Liver (tissue), 9 donors: ENCODE data around the gene CS. TPM values are rescaled to one million over a fixed set of nuclear protein-coding genes. Genes with fewer than 3 reads are reported as not detected.
"Not testable (repeated sequence)": the region's sequence is repeated elsewhere in the genome, so short reads cannot be mapped to it uniquely, and the experiment has no call there.

Experiments
- DNase-seq: peaks from one replicate; pipeline ENCODE4 v3.0.0-alpha.2; 2017; ENCODE audit warnings: low spot score
- H3K27ac ChIP-seq, 2 donors: one replicate each; pipeline ENCODE4 v1.7.0; 2013; ENCODE audit warnings: inconsistent platforms in 2 of 2, low read length in 2 of 2, control low read depth in 1 of 2, low read depth in 1 of 2, mild to moderate bottlenecking in 1 of 2
- H3K27me3 ChIP-seq, 4 donors: one replicate each; pipeline versions ENCODE4 v1.6.1 to v1.7.0; 2013; ENCODE audit warnings: low read length in 3 of 4, inconsistent platforms in 1 of 4, mild to moderate bottlenecking in 1 of 4, moderate library complexity in 1 of 4; ENCODE audit not compliant: control insufficient read depth in 4 of 4, insufficient read depth in 4 of 4
- H3K36me3 ChIP-seq, 4 donors: one replicate each; pipeline versions ENCODE4 v1.6.1 to v1.7.0; 2013; ENCODE audit warnings: low read length in 3 of 4, mild to moderate bottlenecking in 3 of 4, low read depth in 1 of 4, moderate library complexity in 1 of 4; ENCODE audit not compliant: control insufficient read depth in 4 of 4, insufficient read depth in 3 of 4
- H3K4me1 ChIP-seq, 4 donors: one replicate each; pipeline versions ENCODE4 v1.6.1 to v1.7.0; 2013; ENCODE audit warnings: low read length in 3 of 4, mild to moderate bottlenecking in 3 of 4, moderate library complexity in 1 of 4; ENCODE audit not compliant: control insufficient read depth in 4 of 4, insufficient read depth in 4 of 4
- H3K4me3 ChIP-seq, 3 donors: one replicate each; pipeline versions ENCODE4 v1.6.1 to v1.7.0; 2013; ENCODE audit warnings: low read length in 3 of 3, control low read depth in 1 of 3, low read depth in 1 of 3, mild to moderate bottlenecking in 1 of 3
- H3K9ac ChIP-seq, 2 donors: one replicate each; pipeline ENCODE4 v1.7.0; 2013; ENCODE audit warnings: low read length in 2 of 2, mild to moderate bottlenecking in 2 of 2, moderate library complexity in 2 of 2, control low read depth in 1 of 2, low read depth in 1 of 2
- H3K9me3 ChIP-seq, 4 donors: one replicate each; pipeline versions ENCODE4 v1.6.1 to v1.7.0; 2013; ENCODE audit warnings: low read length in 3 of 4; ENCODE audit not compliant: control insufficient read depth in 4 of 4
- CTCF ChIP-seq: fragments of 150-350 bp; IDR thresholded peaks from 2 replicates; pipeline ENCODE4 v1.5.1; 2017; ENCODE audit warnings: improper control_type of control experiment, low read depth, low read length; ENCODE audit not compliant: missing input control
- EGR1 ChIP-seq, 2 donors: IDR thresholded peaks; 2 replicates each; pipeline ENCODE4 v1.6.1; 2016 to 2018; ENCODE audit warnings: antibody characterized with exemption in 2 of 2, low read depth in 2 of 2
- FOXA1 ChIP-seq: IDR thresholded peaks from 2 replicates; pipeline ENCODE4 v1.6.1; 2016; ENCODE audit warnings: antibody characterized with exemption
- FOXA2 ChIP-seq: IDR thresholded peaks from 2 replicates; pipeline ENCODE4 v1.6.1; 2016; ENCODE audit warnings: antibody characterized with exemption
- GABPA ChIP-seq, 2 donors: IDR thresholded peaks in 1 of 2; conservative IDR thresholded peaks in 1 of 2; 2 replicates each; pipeline ENCODE4 v1.6.1; 2016; ENCODE audit warnings: antibody characterized with exemption in 2 of 2, mild to moderate bottlenecking in 1 of 2, moderate library complexity in 1 of 2
- HNF4A ChIP-seq, 2 donors: conservative IDR thresholded peaks; 2 replicates each; pipeline ENCODE4 v1.6.1; 2016; ENCODE audit warnings: antibody characterized with exemption in 2 of 2, mild to moderate bottlenecking in 2 of 2
- HNF4G ChIP-seq: IDR thresholded peaks from 2 replicates; pipeline ENCODE4 v1.6.1; 2016; ENCODE audit warnings: antibody characterized with exemption
- JUND ChIP-seq, 2 donors: IDR thresholded peaks; 2 replicates each; pipeline ENCODE4 v1.6.1; 2016; ENCODE audit warnings: antibody characterized with exemption in 2 of 2
- NR2F2 ChIP-seq: IDR thresholded peaks from 2 replicates; pipeline ENCODE4 v1.6.1; 2016; ENCODE audit warnings: antibody characterized with exemption
- RAD21 ChIP-seq, 2 donors: IDR thresholded peaks; 2 replicates each; pipeline ENCODE4 v1.6.1; 2016; ENCODE audit warnings: antibody characterized with exemption in 2 of 2, mild to moderate bottlenecking in 2 of 2
- REST ChIP-seq: IDR thresholded peaks from 2 replicates; pipeline ENCODE4 v1.6.1; 2016; ENCODE audit warnings: antibody characterized with exemption, mild to moderate bottlenecking
- RXRA ChIP-seq, 2 donors: IDR thresholded peaks; 2 replicates each; pipeline ENCODE4 v1.6.1; 2017 to 2018; ENCODE audit warnings: antibody characterized with exemption in 2 of 2, mild to moderate bottlenecking in 1 of 2
- SP1 ChIP-seq: IDR thresholded peaks from 2 replicates; pipeline ENCODE4 v1.6.1; 2018; ENCODE audit warnings: antibody characterized with exemption, mild to moderate bottlenecking
- TAF1 ChIP-seq: conservative IDR thresholded peaks from 2 replicates; pipeline ENCODE4 v1.6.1; 2016; ENCODE audit warnings: antibody characterized with exemption, mild to moderate bottlenecking
- YY1 ChIP-seq: IDR thresholded peaks from 2 replicates; pipeline ENCODE4 v1.6.1; 2016; ENCODE audit warnings: antibody characterized with exemption, mild to moderate bottlenecking
- ZBTB33 ChIP-seq: IDR thresholded peaks from 2 replicates; pipeline ENCODE4 v1.6.1; 2016; ENCODE audit warnings: antibody characterized with exemption
- WGBS: extraction: QIAGEN DNeasy Blood & Tissue Kit; methylation state at CpG from one replicate; pipeline ENCODE4 v1.1.7; 2013; 5-methylcytosine and 5-hydroxymethylcytosine counted together
- polyA plus RNA-seq, 2 donors: library from polyadenylated mRNA; stranded (reverse) in 1 of 2; unstranded in 1 of 2; fragments of 200-250 nt in 1 of 2; fragments of >200 nt in 1 of 2; fragmentation: Nextera tagmentation in 1 of 2; extraction: Ambion mirVana in 1 of 2; gene quantifications; one replicate each; pipeline versions ENCODE4 v1.2.1 to v1.2.3, GENCODE V29; 2013 to 2015
- total RNA-seq, 2 donors: library from RNA; depleted of rRNA; stranded (reverse); fragments of >200 nt; gene quantifications; one replicate each; pipeline ENCODE4 v1.2.3, GENCODE V29; 2014
- TF ChIP-seq, protein P1 (sequence below): IDR thresholded peaks from 2 replicates; pipeline ENCODE4 v1.6.1; 2016; ENCODE audit warnings: antibody characterized with exemption
- TF ChIP-seq, protein P2 (sequence below): IDR thresholded peaks from 2 replicates; pipeline ENCODE4 v1.6.1; 2016; ENCODE audit warnings: antibody characterized with exemption
- donor health status: healthy.
- donor health status: healthy.
- donor health status: healthy.
- donor health status: healthy.
- donor health status: healthy.

Gene CS
- total and polyA plus RNA-seq, 4 donors = 33.8 to 79.9 (median 47.5) TPM

DNA sequence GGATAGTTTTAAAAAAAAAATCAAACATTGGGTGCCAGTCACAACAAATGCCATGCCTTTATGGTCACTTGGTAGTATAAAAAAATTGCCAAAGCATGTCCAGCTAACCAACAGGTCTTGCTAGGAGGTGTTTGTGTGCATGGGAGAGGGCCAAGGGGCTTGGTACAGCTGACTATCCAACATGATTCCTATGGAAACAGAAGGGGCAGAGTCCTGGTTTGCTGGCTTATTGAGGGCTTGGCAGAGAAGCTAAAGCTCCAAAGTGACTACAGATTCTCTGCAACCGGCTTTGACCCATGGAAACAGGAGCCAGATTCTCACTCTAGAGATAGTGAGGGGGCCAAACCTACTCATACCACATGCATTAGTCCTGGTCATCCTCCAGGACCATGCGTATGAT is 27.7 kb downstream of the CS start:
- WGBS = 40% methylated on average over 2 of the region's 2 CpGs
- TF ChIP-seq HNF4A (conservative IDR thresholded peaks at IDR 0.05) (peak; percentile 45 to 49), RAD21 (IDR thresholded peaks at IDR 0.05) (peak in 1 of 2 donors; percentile 17), HNF4G (peak; percentile 11), RXRA (IDR thresholded peaks at IDR 0.05) (peak in 1 of 2 donors; percentile 26)
- not testable (repeated sequence) for H3K4me3 ChIP-seq, H3K27ac ChIP-seq, DNase-seq, H3K9me3 ChIP-seq, H3K27me3 ChIP-seq, H3K9ac ChIP-seq
- peaks cover 2 to 49% (median 39%) of the 10 kb centered on the region in 4 donors for H3K4me1 ChIP-seq
- H3K36me3 ChIP-seq = peaks cover 4 to 41% (median 36%) of the 10 kb centered on the region in 4 donors

- TF ChIP-seq HNF4G = no peak
- TF ChIP-seq EGR1 (IDR thresholded peaks at IDR 0.05; ENCODE audit: low read depth in 2 of 2) = no peak
- peak; percentile 28 to 44 for TF ChIP-seq RAD21 (IDR thresholded peaks at IDR 0.05)
- TF ChIP-seq GABPA (IDR thresholded peaks at IDR 0.05 in 1 of 2, conservative IDR thresholded peaks at IDR 0.05 in 1 of 2) = no peak
- TF ChIP-seq FOXA1 = no peak
- TF ChIP-seq CTCF = peak; percentile 9
- TF ChIP-seq, protein P1, sequence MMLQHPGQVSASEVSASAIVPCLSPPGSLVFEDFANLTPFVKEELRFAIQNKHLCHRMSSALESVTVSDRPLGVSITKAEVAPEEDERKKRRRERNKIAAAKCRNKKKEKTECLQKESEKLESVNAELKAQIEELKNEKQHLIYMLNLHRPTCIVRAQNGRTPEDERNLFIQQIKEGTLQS = no peak
- no peak for TF ChIP-seq TAF1
- no peak for TF ChIP-seq NR2F2
- TF ChIP-seq YY1 = no peak
- peaks cover 4 to 38% (median 33%) of the 10 kb centered on the region in 4 donors for H3K36me3 ChIP-seq
- no peaks in the 10 kb centered on the region for H3K9me3 ChIP-seq
- H3K4me1 ChIP-seq = peaks cover 2 to 61% (median 48%) of the 10 kb centered on the region in 4 donors
- WGBS = 11% methylated on average over 1 of the region's 1 CpG
- H3K27ac ChIP-seq = no peak overlapping the region
- H3K27me3 ChIP-seq = no peaks in the 10 kb centered on the region
- H3K9ac ChIP-seq = no peak overlapping the region
- H3K4me3 ChIP-seq = no peak overlapping the region
- DNase-seq = no peak
Measured at GRCh38 chr12:56271031-56271430, 29.1 kb downstream of the CS start.

DNA sequence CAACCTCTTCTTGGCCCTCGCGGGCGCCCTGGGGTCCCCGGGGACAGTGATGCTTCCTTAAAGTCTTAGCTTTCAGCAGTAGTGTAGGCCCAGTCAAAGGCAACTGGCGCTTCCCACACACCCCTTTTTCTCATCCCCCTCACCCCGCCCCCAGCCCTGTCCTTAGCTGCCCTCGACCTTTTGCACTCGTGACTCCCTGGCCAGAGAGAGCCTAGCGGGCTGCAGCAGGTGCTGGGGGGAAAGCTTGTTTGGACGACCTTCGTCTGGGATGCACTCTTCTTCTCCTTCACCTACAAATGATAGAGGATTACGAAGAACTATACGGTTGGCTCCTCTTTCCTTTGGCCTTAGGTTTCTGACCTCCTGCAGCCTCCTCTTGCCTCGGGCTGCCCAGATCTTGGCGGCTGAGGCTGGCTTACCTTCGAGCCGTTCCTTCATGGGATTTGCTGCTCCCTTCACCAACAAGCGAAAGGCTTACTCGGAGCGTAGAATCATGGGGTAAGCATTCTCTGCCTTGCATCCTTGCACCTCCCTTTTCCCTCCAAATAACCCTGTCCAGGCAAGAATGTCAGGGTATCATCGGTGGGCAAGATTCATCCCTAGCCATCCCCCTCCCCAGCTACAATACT is 32.6 kb downstream of the CS start:
- Histone ChIP-seq H3K9ac (peak overlapping the region in 1 of 2 donors; percentile 56), H3K4me1 (peaks cover 2 to 53% (median 39%) of the 10 kb centered on the region in 4 donors), H3K9me3 (no peaks in the 10 kb centered on the region), H3K27ac (peak overlapping the region; percentile 93 to 97), H3K4me3 (peak overlapping the region; percentile 79 to 91 (median 86)), H3K27me3 (no peaks in the 10 kb centered on the region), H3K36me3 (peaks cover 0 to 11% (median 7%) of the 10 kb centered on the region in 4 donors)
- no peak for TF ChIP-seq EGR1 (IDR thresholded peaks at IDR 0.05; ENCODE audit: low read depth in 2 of 2)
- TF ChIP-seq YY1 = peak; percentile 23
- peak; percentile 52 to 60 for TF ChIP-seq HNF4A (conservative IDR thresholded peaks at IDR 0.05)
- TF ChIP-seq GABPA (IDR thresholded peaks at IDR 0.05 in 1 of 2, conservative IDR thresholded peaks at IDR 0.05 in 1 of 2) = no peak
- TF ChIP-seq RXRA (IDR thresholded peaks at IDR 0.05) = peak; percentile 96 to 99
- TF ChIP-seq, protein P1 = no peak
- peak; percentile 17 for TF ChIP-seq SP1
- TF ChIP-seq NR2F2 = peak; percentile 89
- TF ChIP-seq TAF1 = no peak
- TF ChIP-seq RAD21 (IDR thresholded peaks at IDR 0.05) = peak in 1 of 2 donors; percentile 16
- TF ChIP-seq REST = no peak
- TF ChIP-seq, protein P2, sequence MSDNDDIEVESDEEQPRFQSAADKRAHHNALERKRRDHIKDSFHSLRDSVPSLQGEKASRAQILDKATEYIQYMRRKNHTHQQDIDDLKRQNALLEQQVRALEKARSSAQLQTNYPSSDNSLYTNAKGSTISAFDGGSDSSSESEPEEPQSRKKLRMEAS = no peak
- TF ChIP-seq FOXA1 = no peak
- TF ChIP-seq JUND (IDR thresholded peaks at IDR 0.05) = no peak
- no peak for TF ChIP-seq HNF4G
- no peak for TF ChIP-seq ZBTB33
- no peak for TF ChIP-seq FOXA2
- DNase-seq = peak; percentile 68
- 13% methylated on average over 21 of the region's 21 CpGs for WGBS
